Liver (tissue), 9 donors: ENCODE measurements around the gene PIP5K1C. TPM values are rescaled to one million over a fixed set of nuclear protein-coding genes. Genes with fewer than 3 reads are reported as not detected.
"Not testable (repeated sequence)": the region's sequence is repeated elsewhere in the genome, so short reads cannot be mapped to it uniquely, and the experiment has no call there.

ENCODE experiments used
- DNase-seq: peaks from one replicate; pipeline ENCODE4 v3.0.0-alpha.2; 2017; ENCODE audit warnings: low spot score
- H3K27ac ChIP-seq, 2 donors: one replicate each; pipeline ENCODE4 v1.7.0; 2013; ENCODE audit warnings: inconsistent platforms in 2 of 2, low read length in 2 of 2, control low read depth in 1 of 2, low read depth in 1 of 2, mild to moderate bottlenecking in 1 of 2
- H3K27me3 ChIP-seq, 4 donors: one replicate each; pipeline versions ENCODE4 v1.6.1 to v1.7.0; 2013; ENCODE audit warnings: low read length in 3 of 4, inconsistent platforms in 1 of 4, mild to moderate bottlenecking in 1 of 4, moderate library complexity in 1 of 4; ENCODE audit not compliant: control insufficient read depth in 4 of 4, insufficient read depth in 4 of 4
- H3K36me3 ChIP-seq, 4 donors: one replicate each; pipeline versions ENCODE4 v1.6.1 to v1.7.0; 2013; ENCODE audit warnings: low read length in 3 of 4, mild to moderate bottlenecking in 3 of 4, low read depth in 1 of 4, moderate library complexity in 1 of 4; ENCODE audit not compliant: control insufficient read depth in 4 of 4, insufficient read depth in 3 of 4
- H3K4me1 ChIP-seq, 4 donors: one replicate each; pipeline versions ENCODE4 v1.6.1 to v1.7.0; 2013; ENCODE audit warnings: low read length in 3 of 4, mild to moderate bottlenecking in 3 of 4, moderate library complexity in 1 of 4; ENCODE audit not compliant: control insufficient read depth in 4 of 4, insufficient read depth in 4 of 4
- H3K4me3 ChIP-seq, 3 donors: one replicate each; pipeline versions ENCODE4 v1.6.1 to v1.7.0; 2013; ENCODE audit warnings: low read length in 3 of 3, control low read depth in 1 of 3, low read depth in 1 of 3, mild to moderate bottlenecking in 1 of 3
- H3K9ac ChIP-seq, 2 donors: one replicate each; pipeline ENCODE4 v1.7.0; 2013; ENCODE audit warnings: low read length in 2 of 2, mild to moderate bottlenecking in 2 of 2, moderate library complexity in 2 of 2, control low read depth in 1 of 2, low read depth in 1 of 2
- H3K9me3 ChIP-seq, 4 donors: one replicate each; pipeline versions ENCODE4 v1.6.1 to v1.7.0; 2013; ENCODE audit warnings: low read length in 3 of 4; ENCODE audit not compliant: control insufficient read depth in 4 of 4
- CTCF ChIP-seq: fragments of 150-350 bp; IDR thresholded peaks from 2 replicates; pipeline ENCODE4 v1.5.1; 2017; ENCODE audit warnings: improper control_type of control experiment, low read depth, low read length; ENCODE audit not compliant: missing input control
- EGR1 ChIP-seq, 2 donors: IDR thresholded peaks; 2 replicates each; pipeline ENCODE4 v1.6.1; 2016 to 2018; ENCODE audit warnings: antibody characterized with exemption in 2 of 2, low read depth in 2 of 2
- HNF4A ChIP-seq, 2 donors: conservative IDR thresholded peaks; 2 replicates each; pipeline ENCODE4 v1.6.1; 2016; ENCODE audit warnings: antibody characterized with exemption in 2 of 2, mild to moderate bottlenecking in 2 of 2
- RAD21 ChIP-seq, 2 donors: IDR thresholded peaks; 2 replicates each; pipeline ENCODE4 v1.6.1; 2016; ENCODE audit warnings: antibody characterized with exemption in 2 of 2, mild to moderate bottlenecking in 2 of 2
- YY1 ChIP-seq: IDR thresholded peaks from 2 replicates; pipeline ENCODE4 v1.6.1; 2016; ENCODE audit warnings: antibody characterized with exemption, mild to moderate bottlenecking
- WGBS: extraction: QIAGEN DNeasy Blood & Tissue Kit; methylation state at CpG from one replicate; pipeline ENCODE4 v1.1.7; 2013; 5-methylcytosine and 5-hydroxymethylcytosine counted together
- polyA plus RNA-seq, 2 donors: library from polyadenylated mRNA; stranded (reverse) in 1 of 2; unstranded in 1 of 2; fragments of 200-250 nt in 1 of 2; fragments of >200 nt in 1 of 2; fragmentation: Nextera tagmentation in 1 of 2; extraction: Ambion mirVana in 1 of 2; gene quantifications; one replicate each; pipeline versions ENCODE4 v1.2.1 to v1.2.3, GENCODE V29; 2013 to 2015
- total RNA-seq, 2 donors: library from RNA; depleted of rRNA; stranded (reverse); fragments of >200 nt; gene quantifications; one replicate each; pipeline ENCODE4 v1.2.3, GENCODE V29; 2014
- donor health status: healthy.
- donor health status: healthy.
- donor health status: healthy.
- donor health status: healthy.
- donor health status: healthy.

PIP5K1C gene
- total and polyA plus RNA-seq, 4 donors, result 1.8 to 7.4 (median 6.0) TPM

GRCh38 chr19:3586127-3586626, 114.1 kb downstream of the PIP5K1C start:
- Histone ChIP-seq H3K4me3 (peak overlapping the region in 1 of 3 donors; percentile 43), H3K36me3 (no peaks in the 10 kb centered on the region), H3K27ac (no peak overlapping the region), H3K9me3 (no peaks in the 10 kb centered on the region), H3K4me1 (no peaks in the 10 kb centered on the region), H3K27me3 (no peaks in the 10 kb centered on the region), H3K9ac (no peak overlapping the region)
- no peak for DNase-seq
- peak; percentile 24 for TF ChIP-seq CTCF
- no peak for TF ChIP-seq HNF4A (conservative IDR thresholded peaks at IDR 0.05)
- peak; percentile 43 to 51 for TF ChIP-seq RAD21 (IDR thresholded peaks at IDR 0.05)
- 24% methylated on average over 16 of the region's 16 CpGs for WGBS

- Histone ChIP-seq H3K9ac (no peak within 1 kb of the TSS), H3K4me3 (peak within 1 kb of the TSS in 1 of 3 donors; percentile 43), H3K27ac (no peak within 1 kb of the TSS), H3K27me3 (no peaks in the 10 kb centered on the region), H3K4me1 (no peaks in the 10 kb centered on the region), H3K9me3 (no peaks in the 10 kb centered on the region), H3K36me3 (no peaks in the 10 kb centered on the region)
- TF ChIP-seq YY1 (no peak), RAD21 (IDR thresholded peaks at IDR 0.05) (no peak), EGR1 (IDR thresholded peaks at IDR 0.05; ENCODE audit: low read depth in 2 of 2) (no peak)
- WGBS, result 7% methylated on average over 84 of the region's 84 CpGs
- no peak for DNase-seq
These were observed 114.8 kb downstream of the PIP5K1C start, which contains the start of gene GIPC3 for GRCh38 chr19:3585301-3586126. GIPC3 (plus strand) TSS chr19:3585478; CDS start chr19:3585598, 120 bp downstream.

- H3K36me3 ChIP-seq, H3K9ac ChIP-seq, H3K4me3 ChIP-seq, H3K9me3 ChIP-seq, H3K27ac ChIP-seq, DNase-seq, H3K27me3 ChIP-seq, H3K4me1 ChIP-seq: not testable (repeated sequence)
- 84% methylated on average over 15 of the region's 15 CpGs for WGBS
These were observed 116.0 kb downstream of the PIP5K1C start for GRCh38 chr19:3584036-3584802.

- not testable (repeated sequence) for DNase-seq, H3K36me3 ChIP-seq, H3K27ac ChIP-seq, H3K4me3 ChIP-seq, H3K9ac ChIP-seq, H3K9me3 ChIP-seq, H3K27me3 ChIP-seq, H3K4me1 ChIP-seq
- 85% methylated on average over 4 of the region's 4 CpGs for WGBS
These were observed 118.5 kb downstream of the PIP5K1C start for GRCh38 chr19:3581792-3582191.

Other genes with a start within 250 kb of the PIP5K1C start
- gene SMIM24, start 219.9 kb downstream of the PIP5K1C start, total RNA-seq, result 1 to 10 TPM in 1 of 2 donors, under 1 TPM in 1; 0.17 to 2.8 TPM
- gene SMIM24, start 219.9 kb downstream of the PIP5K1C start, polyA plus RNA-seq, result 10 to 100 TPM in 1 of 2 donors, 1 to 10 TPM in 1; 2.7 to 13.7 TPM
- gene SMIM44, start 217.0 kb downstream of the PIP5K1C start, total RNA-seq, result not detected
- gene SMIM44, start 217.0 kb downstream of the PIP5K1C start, polyA plus RNA-seq, result not detected
- 10 to 100 TPM in 1 of 2 donors, 1 to 10 TPM in 1; 8.1 to 12.0 TPM for gene DOHH, start 199.8 kb downstream of the PIP5K1C start, total RNA-seq
- 10 to 100 TPM in 1 of 2 donors, 1 to 10 TPM in 1; 1.4 to 10.2 TPM for gene DOHH, start 199.8 kb downstream of the PIP5K1C start, polyA plus RNA-seq
- gene FZR1, start 194.2 kb downstream of the PIP5K1C start, total RNA-seq, result 10 to 100 TPM; 17.0 to 27.3 TPM
- 10 to 100 TPM; 18.0 to 22.5 TPM for gene FZR1, start 194.2 kb downstream of the PIP5K1C start, polyA plus RNA-seq
- under 1 TPM in 1 of 2 donors, not detected in 1; 0.17 TPM for gene TEKTIP1, start 161.3 kb downstream of the PIP5K1C start, total RNA-seq
- gene TEKTIP1, start 161.3 kb downstream of the PIP5K1C start, polyA plus RNA-seq, result not detected
- 10 to 100 TPM; 21.7 to 43.6 TPM for gene MFSD12, start 142.9 kb downstream of the PIP5K1C start, total RNA-seq
- 10 to 100 TPM in 1 of 2 donors, 1 to 10 TPM in 1; 9.4 to 27.5 TPM for gene MFSD12, start 142.9 kb downstream of the PIP5K1C start, polyA plus RNA-seq
- gene HMG20B, start 127.5 kb downstream of the PIP5K1C start, total RNA-seq, result 10 to 100 TPM; 28.6 to 35.1 TPM
- gene HMG20B, start 127.5 kb downstream of the PIP5K1C start, polyA plus RNA-seq, result 10 to 100 TPM; 29.3 to 31.7 TPM
- under 1 TPM; 0.23 to 0.25 TPM for gene GIPC3, start 115.0 kb downstream of the PIP5K1C start, total RNA-seq
- gene GIPC3, start 115.0 kb downstream of the PIP5K1C start, polyA plus RNA-seq, result under 1 TPM; 0.25 to 0.95 TPM
- 1 to 10 TPM; 1.7 to 6.0 TPM for gene TBXA2R, start 93.6 kb downstream of the PIP5K1C start, total RNA-seq
- gene TBXA2R, start 93.6 kb downstream of the PIP5K1C start, polyA plus RNA-seq, result 1 to 10 TPM; 5.0 to 5.9 TPM
- 10 to 100 TPM; 12.7 to 13.2 TPM for gene CACTIN, start 73.7 kb downstream of the PIP5K1C start, total RNA-seq
- 1 to 10 TPM; 1.9 to 7.4 TPM for gene CACTIN, start 73.7 kb downstream of the PIP5K1C start, polyA plus RNA-seq
- gene TJP3, start 7.9 kb upstream of the PIP5K1C start, total RNA-seq, result 1 to 10 TPM; 6.0 to 6.1 TPM
- 1 to 10 TPM; 7.3 to 9.8 TPM for gene TJP3, start 7.9 kb upstream of the PIP5K1C start, polyA plus RNA-seq
- gene APBA3, start 61.2 kb upstream of the PIP5K1C start, total RNA-seq, result 10 to 100 TPM; 11.9 to 24.3 TPM
- gene APBA3, start 61.2 kb upstream of the PIP5K1C start, polyA plus RNA-seq, result 1 to 10 TPM; 6.4 to 9.6 TPM
- 10 to 100 TPM; 25.1 to 28.5 TPM for gene MRPL54, start 62.2 kb upstream of the PIP5K1C start, total RNA-seq
- 100 to 1,000 TPM in 1 of 2 donors, 10 to 100 TPM in 1; 57.2 to 109 TPM for gene MRPL54, start 62.2 kb upstream of the PIP5K1C start, polyA plus RNA-seq
- gene RAX2, start 71.8 kb upstream of the PIP5K1C start, total RNA-seq, result not detected
- gene RAX2, start 71.8 kb upstream of the PIP5K1C start, polyA plus RNA-seq, result not detected
- 1 to 10 TPM; 2.7 to 7.0 TPM for gene MATK, start 85.9 kb upstream of the PIP5K1C start, total RNA-seq
- under 1 TPM; 0.78 to 0.97 TPM for gene MATK, start 85.9 kb upstream of the PIP5K1C start, polyA plus RNA-seq
- not detected for gene ZFR2, start 168.6 kb upstream of the PIP5K1C start, total RNA-seq
- not detected for gene ZFR2, start 168.6 kb upstream of the PIP5K1C start, polyA plus RNA-seq
- not detected for gene ATCAY, start 180.2 kb upstream of the PIP5K1C start, total RNA-seq
- gene ATCAY, start 180.2 kb upstream of the PIP5K1C start, polyA plus RNA-seq, result not detected
- gene NMRK2, start 232.6 kb upstream of the PIP5K1C start, total RNA-seq, result not detected
- gene NMRK2, start 232.6 kb upstream of the PIP5K1C start, polyA plus RNA-seq, result under 1 TPM in 1 of 2 donors, not detected in 1; 0.07 TPM